ENCODE measurements around the gene ACSL5.
"Not testable (repeated sequence)": the region's sequence is repeated elsewhere in the genome, so short reads cannot be mapped to it uniquely, and the experiment has no call there.

The ACSL5 gene

GRCh38 chr10:112424651-112425050, 50.7 kb downstream of the ACSL5 start:
- DNase-seq, result no peak

- DNase-seq, result no peak
Measured at GRCh38 chr10:112426111-112426510, 52.2 kb downstream of the ACSL5 start.

- no peak for DNase-seq
Measured at GRCh38 chr10:112429147-112429546, 55.2 kb downstream of the ACSL5 start.

- DNase-seq, result no peak
Measured at GRCh38 chr10:112429654-112430230, 55.8 kb downstream of the ACSL5 start.

DNA sequence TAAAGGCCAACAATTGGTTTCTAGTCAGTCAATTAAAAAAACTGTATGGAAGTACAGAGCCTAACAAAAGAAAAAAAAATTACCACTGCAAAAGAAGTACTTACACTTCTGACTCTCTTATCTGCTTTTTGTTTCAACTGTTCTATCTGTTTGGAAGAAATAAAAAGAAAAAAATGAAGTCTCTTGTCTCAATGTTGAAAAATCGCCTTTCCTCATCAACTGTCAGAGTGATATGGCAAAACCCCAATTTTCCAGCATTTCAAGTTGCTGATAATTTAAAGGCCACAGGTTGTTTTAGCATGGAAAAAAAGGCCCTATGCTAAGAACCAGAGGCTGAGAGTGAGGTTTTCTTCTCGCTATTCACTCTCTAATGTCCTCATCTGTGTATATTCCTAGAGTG, 59.2 kb downstream of the ACSL5 start:
- DNase-seq, result no peak

DNA sequence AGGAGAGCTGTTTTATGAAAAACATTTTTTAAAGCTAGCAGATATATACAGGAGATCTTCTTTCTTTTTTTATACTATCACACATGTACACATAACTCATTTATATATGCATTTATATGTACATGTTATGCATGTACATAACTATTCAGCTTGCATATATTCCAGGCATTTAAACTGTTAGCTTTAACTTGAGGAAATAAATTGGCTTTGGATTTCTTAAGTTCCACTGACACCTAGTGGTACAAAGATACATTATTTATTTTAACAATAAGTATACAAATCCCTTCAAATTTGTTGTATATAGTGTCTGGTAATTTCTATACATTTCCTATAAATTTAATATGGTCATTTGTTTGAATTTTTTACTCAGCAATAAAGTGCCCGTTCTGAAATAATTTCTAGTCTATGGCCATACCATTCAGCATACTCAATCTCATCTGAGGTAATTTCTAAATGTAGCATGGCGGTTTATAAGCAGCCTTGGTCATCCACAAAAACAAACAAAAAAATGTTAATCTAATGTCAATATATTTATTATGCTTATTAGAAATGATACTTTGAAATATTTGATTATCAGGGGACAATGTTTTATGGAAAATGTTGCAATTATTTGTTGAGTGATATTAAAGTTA, 61.2 kb downstream of the ACSL5 start:
- peak; percentile 19 for DNase-seq

- DNase-seq, result no peak
Measured at GRCh38 chr10:112438356-112438755, 64.4 kb downstream of the ACSL5 start.

DNA sequence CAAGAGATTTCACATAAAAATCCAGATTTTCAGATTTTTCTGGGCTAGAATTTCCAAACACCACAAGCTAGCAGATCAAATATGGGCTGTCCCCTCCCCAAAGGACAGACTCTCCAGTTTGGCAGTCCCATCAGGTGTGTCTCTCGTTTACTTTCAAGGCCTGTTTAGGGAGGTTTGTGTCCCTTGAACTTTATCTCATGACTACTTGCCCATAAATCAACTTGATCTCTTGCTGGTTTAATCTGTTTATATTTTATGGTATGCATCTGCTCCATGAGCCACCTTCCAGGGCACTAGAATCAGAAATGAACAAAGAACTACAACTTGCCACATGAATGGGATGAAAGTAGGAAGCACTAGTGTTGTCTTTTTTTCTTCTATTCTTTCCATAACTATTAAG, 67.6 kb downstream of the ACSL5 start:
- DNase-seq, result no peak

DNA sequence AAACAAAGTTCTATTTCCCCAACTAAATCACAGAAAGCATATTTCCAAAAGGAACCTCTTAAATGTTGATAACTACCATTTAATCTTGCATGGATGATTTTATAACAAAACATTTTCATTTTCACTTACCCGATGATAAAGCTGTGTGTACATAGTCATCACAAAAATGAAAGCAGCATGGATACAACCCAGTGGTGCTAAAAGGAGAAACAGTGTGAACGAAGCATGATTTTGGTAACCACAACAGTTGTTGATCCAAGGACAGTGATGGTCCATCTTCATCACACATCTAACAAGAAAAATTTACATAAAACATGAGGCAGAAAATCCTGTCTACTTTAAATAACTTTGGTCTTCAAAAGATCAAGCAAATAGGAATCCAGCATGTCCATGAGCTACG, 68.1 kb downstream of the ACSL5 start:
- no peak for DNase-seq

GRCh38 chr10:112446055-112446854, 72.3 kb downstream of the ACSL5 start:
- no peak for DNase-seq

- peak; percentile 74 for DNase-seq
Measured at GRCh38 chr10:112446855-112447619, 73.1 kb downstream of the ACSL5 start, which contains the start of the genes VTI1A and ZDHHC6. Gene VTI1A (plus strand): TSS chr10:112447215. CDS start chr10:112447374, 159 bp downstream. Gene ZDHHC6 (minus strand): TSS chr10:112446914. CDS start chr10:112445436, 1,478 bp downstream.

DNA sequence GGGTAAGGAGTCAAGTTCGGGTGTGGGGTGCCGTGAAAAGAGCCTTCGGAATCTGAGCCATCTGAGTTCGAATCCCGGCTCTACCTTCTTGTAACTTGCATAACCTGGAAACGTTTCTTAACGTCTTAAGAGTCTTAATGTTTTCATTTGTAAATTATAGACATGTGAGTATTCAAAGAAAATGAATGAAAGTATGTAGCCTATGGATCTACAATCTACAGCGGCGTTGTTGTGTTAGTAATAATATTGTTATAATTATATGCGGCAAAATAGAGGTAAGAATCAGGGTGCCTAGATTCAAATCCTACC, 73.7 kb downstream of the ACSL5 start:
- DNase-seq, result no peak

GRCh38 chr10:112448888-112449287, 75.0 kb downstream of the ACSL5 start:
- DNase-seq, result no peak

- DNase-seq, result no peak
Measured at GRCh38 chr10:112454910-112455779, 81.2 kb downstream of the ACSL5 start.

DNA sequence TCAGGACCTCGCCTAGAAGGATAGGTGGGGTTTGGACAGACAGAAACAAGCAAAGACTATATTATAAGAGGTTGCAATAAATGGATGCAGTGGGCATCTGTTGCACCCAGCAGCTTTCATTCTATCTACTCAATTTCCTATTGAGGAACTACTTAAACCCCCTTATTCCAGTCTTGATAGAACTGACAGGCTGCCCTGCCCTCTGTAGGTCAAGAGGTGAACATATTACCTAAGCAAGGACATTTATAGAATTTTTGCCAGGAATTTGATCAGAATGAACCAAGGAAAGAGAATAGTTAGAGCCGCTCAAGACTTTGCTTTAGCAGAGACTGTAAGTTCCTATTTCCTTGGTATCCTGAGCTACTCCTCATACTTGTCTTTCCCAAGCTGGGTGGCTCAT, 82.6 kb downstream of the ACSL5 start:
- no peak for DNase-seq

DNA sequence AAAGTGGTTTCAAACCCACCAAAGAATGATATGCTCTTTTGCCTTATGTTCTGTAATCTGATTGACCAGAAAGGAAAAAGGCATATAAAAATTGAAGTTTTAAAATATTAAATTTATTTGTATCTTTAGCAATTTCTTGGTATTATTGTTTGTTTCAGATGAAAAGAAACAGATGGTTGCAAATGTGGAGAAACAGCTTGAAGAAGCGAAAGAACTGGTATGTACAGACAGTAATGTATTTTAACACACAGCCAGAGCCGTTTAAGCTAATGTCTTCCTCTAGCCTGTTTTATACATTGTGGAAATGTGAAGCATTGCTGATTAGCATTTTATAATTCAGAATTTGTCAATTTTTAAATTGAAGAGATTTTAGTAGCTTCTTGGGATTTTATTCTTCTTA, 86.5 kb downstream of the ACSL5 start:
- DNase-seq, result no peak

DNA sequence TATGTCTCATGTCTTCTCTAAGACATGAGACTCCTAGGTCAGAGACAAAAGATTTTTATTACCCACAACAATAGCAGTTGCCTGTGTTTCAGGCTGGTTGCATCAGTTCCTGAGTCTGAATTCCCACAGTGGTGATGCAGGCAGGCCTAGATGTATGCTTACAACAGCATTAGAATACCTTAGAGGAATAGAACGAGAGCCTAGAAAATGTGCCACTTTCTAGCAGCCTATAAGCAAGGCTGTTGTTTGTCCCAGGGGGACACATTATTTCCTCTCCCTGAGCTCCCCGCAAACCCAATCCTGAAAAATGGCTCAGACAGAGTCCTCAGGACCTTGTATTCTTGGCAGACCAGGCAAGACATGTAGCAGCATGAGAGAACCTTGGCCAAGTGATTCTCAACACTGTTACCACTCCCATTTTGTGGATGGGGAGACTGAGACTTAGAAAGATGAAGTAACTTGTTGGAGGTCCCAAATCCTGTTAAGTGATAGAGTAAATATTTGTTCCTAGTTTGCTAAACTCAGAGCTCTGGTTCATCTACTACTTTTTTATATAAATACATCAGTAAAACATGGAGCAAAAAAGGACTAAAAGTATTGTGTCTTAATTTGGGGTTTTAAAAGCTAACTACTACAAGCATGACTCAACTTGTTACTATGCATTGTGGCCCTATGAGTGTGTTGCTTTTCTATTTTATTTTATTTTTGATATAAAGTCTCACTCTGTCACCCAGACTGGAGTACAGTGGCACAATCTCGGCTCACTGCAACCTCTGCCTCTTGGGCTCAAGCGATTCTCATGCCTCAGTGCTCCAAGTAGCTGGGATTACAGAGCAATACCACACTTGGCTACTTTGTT, 87.3 kb downstream of the ACSL5 start:
- DNase-seq, result no peak

- DNase-seq, result not testable (repeated sequence)
Measured at GRCh38 chr10:112464074-112464473, 90.2 kb downstream of the ACSL5 start.

- no peak for DNase-seq
Measured at GRCh38 chr10:112465299-112465883, 91.5 kb downstream of the ACSL5 start.

- no peak for DNase-seq
Measured at GRCh38 chr10:112466802-112467201, 92.9 kb downstream of the ACSL5 start.

- DNase-seq, result no peak
Measured at GRCh38 chr10:112467541-112468075, 93.7 kb downstream of the ACSL5 start.
